IMR-90 (cell line): ENCODE data around the gene E4F1. TPM values are rescaled to one million over a fixed set of nuclear protein-coding genes. Genes with fewer than 3 reads are reported as not detected.

Experiments used
- ATAC-seq: fragments of 200-7000 bp; cut with Tn5 transposase; 2 replicates; pipeline ENCODE4 v1.9.1; 2020; ENCODE audit warnings: low read depth, mild to moderate bottlenecking, moderate library complexity
- BruUV-seq: library from RNA; stranded (reverse); fragments of 400-500 nt; replicated peaks from 2 replicates; lab custom pipeline; 2021; lab: Mats Ljungman, UMichigan
- CTCF ChIA-PET: fragments of 300-600 bp; formaldehyde crosslinking; extraction: SDS; loops from one replicate; lab custom pipeline; 2021; ENCODE audit warnings: antibody characterized with exemption; lab: Yijun Ruan, JAX
- POLR2A ChIA-PET: fragments of 300-600 bp; sonication (Branson Sonifier 250); formaldehyde crosslinking; loops from one replicate; lab custom pipeline; 2022; ENCODE audit warnings: antibody characterized with exemption; ENCODE audit not compliant: unreplicated experiment; lab: Charles Lee
- DNase-seq: peaks from one replicate; pipeline ENCODE4 v3.0.0; 2013
- H2AFZ ChIP-seq: replicated peaks from 2 replicates; pipeline ENCODE3; 2013; ENCODE audit warnings: low read length, mild to moderate bottlenecking; ENCODE audit not compliant: poor library complexity
- H2AK5ac ChIP-seq: 2 replicates; pipeline ENCODE4 v1.6.1; 2013; ENCODE audit warnings: low read depth, low read length, inconsistent platforms
- H2AK9ac ChIP-seq: replicated peaks from 2 replicates; pipeline ENCODE3; 2013; ENCODE audit warnings: mild to moderate bottlenecking, low read depth, low read length, moderate library complexity; ENCODE audit not compliant: poor library complexity
- H2BK120ac ChIP-seq: 2 replicates; pipeline ENCODE4 v1.6.1; 2013; ENCODE audit warnings: low read depth, low read length, inconsistent platforms
- H2BK15ac ChIP-seq: 3 replicates; pipeline ENCODE4 v1.6.1; 2013; ENCODE audit warnings: low read depth, low read length, inconsistent platforms
- H2BK20ac ChIP-seq: 2 replicates; pipeline ENCODE4 v1.6.1; 2013; ENCODE audit warnings: low read depth, mild to moderate bottlenecking, inconsistent platforms, low read length, moderate library complexity
- H2BK5ac ChIP-seq: 2 replicates; pipeline ENCODE4 v1.6.1; 2013; ENCODE audit warnings: mild to moderate bottlenecking, low read depth, low read length, inconsistent platforms; ENCODE audit not compliant: poor library complexity, severe bottlenecking
- H3K14ac ChIP-seq: replicated peaks from 2 replicates; pipeline ENCODE4 v1.6.1; 2013; ENCODE audit warnings: low read depth, low read length, inconsistent platforms
- H3K18ac ChIP-seq: 2 replicates; pipeline ENCODE4 v1.6.1; 2013; ENCODE audit warnings: low read depth, low read length, control low read depth
- H3K23ac ChIP-seq: 2 replicates; pipeline ENCODE4 v1.6.1; 2013; ENCODE audit warnings: low read depth, low read length, inconsistent platforms
- H3K27ac ChIP-seq: 2 replicates; pipeline ENCODE4 v1.5.1; 2013; ENCODE audit warnings: mild to moderate bottlenecking, control low read depth, low read length; ENCODE audit not compliant: insufficient read depth
- H3K27me3 ChIP-seq: 2 replicates; pipeline ENCODE4 v1.6.1; 2013; ENCODE audit warnings: low read length; ENCODE audit not compliant: control insufficient read depth, insufficient read depth
- H3K36me3 ChIP-seq: 2 replicates; pipeline ENCODE4 v1.6.1; 2013; ENCODE audit warnings: low read length, mixed read lengths; ENCODE audit not compliant: control insufficient read depth, insufficient read depth
- H3K4ac ChIP-seq: 2 replicates; pipeline ENCODE4 v1.6.1; 2013; ENCODE audit warnings: low read depth, low read length, inconsistent platforms
- H3K4me1 ChIP-seq: 2 replicates; pipeline ENCODE4 v1.6.1; 2013; ENCODE audit warnings: low read length, mixed read lengths; ENCODE audit not compliant: control insufficient read depth, insufficient read depth
- H3K4me2 ChIP-seq: 2 replicates; pipeline ENCODE4 v1.6.1; 2013; ENCODE audit warnings: low read depth, mild to moderate bottlenecking, control low read depth, low read length, moderate library complexity
- H3K4me3 ChIP-seq: 2 replicates; pipeline ENCODE4 v1.5.1; 2013; ENCODE audit warnings: low read depth, mild to moderate bottlenecking, control low read depth, low read length, moderate library complexity; ENCODE audit not compliant: insufficient read depth
- H3K56ac ChIP-seq: 2 replicates; pipeline ENCODE4 v1.6.1; 2013; ENCODE audit warnings: low read length, inconsistent platforms; ENCODE audit not compliant: insufficient read depth; ENCODE audit errors: extremely low read depth
- H3K79me1 ChIP-seq, 2 experiments: 2 replicates each; pipeline ENCODE4 v1.6.1; 2013; ENCODE audit warnings: low read length in 2 of 2, inconsistent platforms in 1 of 2, low read depth in 1 of 2
- H3K9ac ChIP-seq: 2 replicates; pipeline ENCODE4 v1.6.1; 2013; ENCODE audit warnings: low read depth, low read length, control low read depth
- H3K9me1 ChIP-seq: 2 replicates; pipeline ENCODE4 v1.6.1; 2013; ENCODE audit warnings: low read length, inconsistent platforms; ENCODE audit not compliant: insufficient read depth
- H3K9me3 ChIP-seq: 2 replicates; pipeline ENCODE4 v1.6.1; 2013; ENCODE audit warnings: low read length; ENCODE audit not compliant: control insufficient read depth, insufficient read depth
- H4K20me1 ChIP-seq: 2 replicates; pipeline ENCODE4 v1.6.1; 2013; ENCODE audit warnings: low read length, inconsistent platforms; ENCODE audit not compliant: insufficient read depth
- H4K5ac ChIP-seq: 2 replicates; pipeline ENCODE4 v1.6.1; 2013; ENCODE audit warnings: mild to moderate bottlenecking, low read depth, low read length, control low read depth
- H4K8ac ChIP-seq, 2 experiments: 2 replicates each; pipeline ENCODE4 v1.6.1; 2013; ENCODE audit warnings: low read depth in 2 of 2, low read length in 2 of 2, control low read depth in 1 of 2, inconsistent platforms in 1 of 2
- H4K91ac ChIP-seq: 2 replicates; pipeline ENCODE4 v1.6.1; 2013; ENCODE audit warnings: low read depth, low read length, inconsistent platforms; ENCODE audit not compliant: insufficient read depth
- BHLHE40 ChIP-seq: fragments of 150-350 bp; IDR thresholded peaks from 2 replicates; pipeline ENCODE4 v1.6.1; 2016; ENCODE audit warnings: mild to moderate bottlenecking, low read depth, low read length
- CEBPB ChIP-seq: IDR thresholded peaks from 2 replicates; pipeline ENCODE4 v1.6.1; 2012; ENCODE audit warnings: low read depth, low read length, improper control_type of control experiment
- CHD1 ChIP-seq: IDR thresholded peaks from 2 replicates; pipeline ENCODE4 v1.6.1; 2012; ENCODE audit warnings: low read depth, low read length, improper control_type of control experiment
- CTCF ChIP-seq: conservative IDR thresholded peaks from 2 replicates; pipeline ENCODE4 v1.5.1; 2012; ENCODE audit warnings: mild to moderate bottlenecking, low read depth, low read length, improper control_type of control experiment
- ELK1 ChIP-seq: fragments of 150-350 bp; IDR thresholded peaks from 2 replicates; pipeline ENCODE4 v1.6.1; 2016; ENCODE audit warnings: low read depth, mild to moderate bottlenecking, low read length, moderate library complexity, borderline replicate concordance
- FOS ChIP-seq: fragments of 150-350 bp; IDR thresholded peaks from 2 replicates; pipeline ENCODE4 v1.6.1; 2016; ENCODE audit warnings: low read depth, low read length
- MAFK ChIP-seq: IDR thresholded peaks from 2 replicates; pipeline ENCODE4 v1.6.1; 2012; ENCODE audit warnings: low read depth, low read length, improper control_type of control experiment
- MAZ ChIP-seq: IDR thresholded peaks from 2 replicates; pipeline ENCODE4 v1.6.1; 2012; ENCODE audit warnings: low read depth, mild to moderate bottlenecking, low read length, improper control_type of control experiment, moderate library complexity, borderline replicate concordance
- MXI1 ChIP-seq: IDR thresholded peaks from 2 replicates; pipeline ENCODE4 v1.6.1; 2012; ENCODE audit warnings: low read depth, mild to moderate bottlenecking, low read length, moderate library complexity, borderline replicate concordance
- NFE2L2 ChIP-seq: fragments of 150-350 bp; IDR thresholded peaks from 2 replicates; pipeline ENCODE4 v1.6.1; 2016; ENCODE audit warnings: low read depth, mild to moderate bottlenecking, low read length
- POLR2A ChIP-seq: IDR thresholded peaks from 2 replicates; pipeline ENCODE4 v1.6.1; 2012; ENCODE audit warnings: mild to moderate bottlenecking, low read depth, low read length
- RAD21 ChIP-seq: IDR thresholded peaks from 2 replicates; pipeline ENCODE4 v1.6.1; 2012; ENCODE audit warnings: low read length, improper control_type of control experiment
- RCOR1 ChIP-seq: IDR thresholded peaks from 2 replicates; pipeline ENCODE4 v1.6.1; 2012; ENCODE audit warnings: mild to moderate bottlenecking, low read length, improper control_type of control experiment; ENCODE audit not compliant: insufficient replicate concordance
- RFX5 ChIP-seq: IDR thresholded peaks from 2 replicates; pipeline ENCODE4 v1.8.0; 2012; ENCODE audit warnings: low read depth, mild to moderate bottlenecking, low read length, moderate library complexity
- SMC3 ChIP-seq: fragments of 150-350 bp; IDR thresholded peaks from 2 replicates; pipeline ENCODE4 v1.6.1; 2016; ENCODE audit warnings: low read depth, mild to moderate bottlenecking, antibody characterized with exemption, low read length, moderate library complexity
- USF2 ChIP-seq: fragments of 150-350 bp; IDR thresholded peaks from 2 replicates; pipeline ENCODE4 v1.6.1; 2017; ENCODE audit warnings: mild to moderate bottlenecking, antibody characterized with exemption, low read length, low read depth
- WGBS, 2 experiments: methylation state at CpG; one replicate each; pipeline versions ENCODE4 v1.1.5 to v1.1.7; 2013; ENCODE audit warnings: missing lambda C conversion rate in 2 of 2; ENCODE audit not compliant: insufficient read length in 1 of 2; ENCODE audit errors: extremely low coverage in 2 of 2; 5-methylcytosine and 5-hydroxymethylcytosine counted together
- dilution Hi-C: fragments of 300-500 bp; cut with HindIII; formaldehyde crosslinking; loops from one replicate; pipeline ENCODE4 v1.14.3; 2018; ENCODE audit warnings: low sequenced_read_pairs; ENCODE audit not compliant: unreplicated experiment
- in situ Hi-C: fragments of 300-500 bp; cut with MboI; formaldehyde crosslinking; loops from 3 replicates; pipeline ENCODE4 v1.14.3; 2019; ENCODE audit warnings: low sequenced_read_pairs, inconsistent platforms, mixed read lengths
- intact Hi-C: fragments of 100-400 bp; cut with micrococcal nuclease; formaldehyde crosslinking; loops from 2 replicates; pipeline ENCODE4 v1.10.0; 2022
- polyA plus RNA-seq, 3 experiments: library from polyadenylated mRNA; depleted of rRNA; stranded (reverse); fragments of >200 nt; gene quantifications; 2 replicates each; pipeline ENCODE4 v1.2.3, GENCODE V29; 2012; ENCODE audit warnings: low replicate concordance in 1 of 3
- total RNA-seq: library from RNA; depleted of rRNA; stranded (reverse); fragments of >200 nt; gene quantifications from 2 replicates; pipeline ENCODE4 v1.2.3, GENCODE V29; 2012

Gene E4F1
- total and polyA plus RNA-seq, 2 of the 4 experiments (the other 2 are of a cell fraction): 13.1 to 33.0 TPM

GRCh38 chr16:2273931-2274330, 50.5 kb downstream of the E4F1 start:
- dilution Hi-C loops (no loop called here), intact Hi-C loops (no loop called here), in situ Hi-C loops (loop anchor here (10.0 kb wide), 1 partner anchor 151 kb away; the partner anchor contains the start of gene CCNF)
- Histone ChIP-seq H4K8ac (no peak overlapping the region), H2BK120ac (no peak overlapping the region), H3K18ac (no peak overlapping the region), H3K4ac (no peak overlapping the region), H2AFZ (no peak overlapping the region), H2AK9ac (no peak overlapping the region), H3K4me3 (no peak overlapping the region), H2BK5ac (no peak overlapping the region), H2BK20ac (no peak overlapping the region), H3K79me1 (peaks cover 6 to 26% of the 10 kb centered on the region in 2 experiments; a peak in 3 of 4 replicates), H3K4me2 (no peak overlapping the region), H3K9ac (no peak overlapping the region), H2AK5ac (no peak overlapping the region), H3K9me3 (no peaks in the 10 kb centered on the region), H3K27ac (no peak overlapping the region), H3K56ac (no peak overlapping the region), H3K23ac (no peak overlapping the region), H4K91ac (no peak overlapping the region), H3K9me1 (peaks cover 7% of the 10 kb centered on the region), H3K36me3 (peaks cover 3% of the 10 kb centered on the region; the same call in 1 of the 2 replicates), H2BK15ac (no peak overlapping the region), H3K4me1 (peaks cover 6% of the 10 kb centered on the region), H3K27me3 (peaks cover 7% of the 10 kb centered on the region; the same call in 1 of the 2 replicates), H3K14ac (no peak overlapping the region), H4K20me1 (peaks cover 12% of the 10 kb centered on the region), H4K5ac (no peak overlapping the region)
- DNase-seq: no peak
- ATAC-seq: no peak
- POLR2A ChIA-PET: no interaction called here
- CTCF ChIA-PET: no interaction called here
- BruUV-seq: no TSS peak
- WGBS, 2 experiments: 93% methylated on average over 5 of the region's 10 CpGs; no CpG with 5 or more reads in 1 of the 2 experiments
- TF ChIP-seq RAD21 (no peak), SMC3 (no peak), RCOR1 (no peak), CTCF (no peak), CHD1 (no peak), CEBPB (no peak), MXI1 (no peak), RFX5 (no peak), BHLHE40 (no peak), USF2 (no peak), POLR2A (no peak), FOS (no peak), MAZ (no peak), NFE2L2 (no peak), MAFK (no peak), ELK1 (no peak)
